Endothelial cell of umbilical vein (primary cell): Measurements from ENCODE around the gene ZFP90. TPM values are rescaled to one million over a fixed set of nuclear protein-coding genes. Genes with fewer than 3 reads are reported as not detected.

Experiments used
- BruUV-seq: library from RNA; stranded (reverse); fragments of 400-500 nt; replicated peaks from 2 replicates; lab custom pipeline; 2021; lab: Mats Ljungman, UMichigan
- CTCF ChIA-PET: fragments of 300-600, 350-600 bp; sonication (Branson Sonifier 250); formaldehyde crosslinking; loops from one replicate; lab custom pipeline; 2021; ENCODE audit warnings: antibody characterized with exemption, inconsistent platforms; lab: Charles Lee
- POLR2A ChIA-PET: fragments of 300-600, 350-600 bp; sonication (Branson Sonifier 250); formaldehyde crosslinking; loops from one replicate; lab custom pipeline; 2021; ENCODE audit warnings: antibody characterized with exemption, inconsistent platforms; lab: Charles Lee
- DNase-seq: peaks from one replicate; pipeline ENCODE4 v3.0.0-alpha.2; 2011; ENCODE audit warnings: low read depth, low spot score
- FAIRE-seq: peaks from 2 replicates; lab custom pipeline; 2011; peaks lifted over from hg19 to GRCh38; lab: Jason Lieb, UNC
- H2AFZ ChIP-seq: 2 replicates; pipeline ENCODE4 v1.6.0; 2012; ENCODE audit warnings: low read depth, low read length, control low read depth, inconsistent platforms
- H3K27ac ChIP-seq: 2 replicates; pipeline ENCODE4 v1.5.1; 2011; ENCODE audit warnings: low read depth, mild to moderate bottlenecking, control low read depth, low read length, moderate library complexity; ENCODE audit not compliant: insufficient read depth
- H3K27me3 ChIP-seq, 2 experiments: 2 replicates each; pipeline versions ENCODE4 v1.6.0 to v1.6.1; 2011; ENCODE audit warnings: low read length in 2 of 2, mixed read lengths in 1 of 2; ENCODE audit not compliant: control insufficient read depth in 2 of 2, insufficient read depth in 2 of 2
- H3K36me3 ChIP-seq, 2 experiments: 2 replicates in 1 of 2; 3 replicates in 1 of 2; pipeline ENCODE4 v1.5.1; 2011; ENCODE audit warnings: low read length in 2 of 2, mild to moderate bottlenecking in 1 of 2, moderate library complexity in 1 of 2; ENCODE audit not compliant: control insufficient read depth in 2 of 2, insufficient read depth in 2 of 2; ENCODE audit errors: extremely low read depth in 1 of 2
- H3K4me1 ChIP-seq: 3 replicates; pipeline ENCODE4 v1.5.1; 2011; ENCODE audit warnings: mild to moderate bottlenecking, low read length; ENCODE audit not compliant: control insufficient read depth, insufficient read depth; ENCODE audit errors: extremely low read depth
- H3K4me2 ChIP-seq: 2 replicates; pipeline ENCODE4 v1.6.1; 2011; ENCODE audit warnings: low read length, control low read depth, mixed read lengths; ENCODE audit not compliant: insufficient read depth
- H3K4me3 ChIP-seq, 3 experiments: fragments of 200-600 bp in 1 of 3; sonication (generic), shearing (Covaris generic) in 1 of 3; replicated peaks in 1 of 3; 2 replicates each; pipeline ENCODE4 v1.5.1; 2011 to 2016; ENCODE audit warnings: control low read depth in 3 of 3, low read length in 3 of 3, mild to moderate bottlenecking in 2 of 3, inconsistent platforms in 1 of 3, low read depth in 1 of 3, moderate library complexity in 1 of 3; ENCODE audit not compliant: insufficient read depth in 1 of 3
- H3K79me2 ChIP-seq: 2 replicates; pipeline ENCODE4 v1.6.0; 2012; ENCODE audit warnings: low read length, inconsistent platforms; ENCODE audit not compliant: control insufficient read depth, insufficient read depth
- H3K9ac ChIP-seq: replicated peaks from 2 replicates; pipeline ENCODE3; 2011; ENCODE audit warnings: low read length, control low read depth; ENCODE audit not compliant: insufficient read depth; ENCODE audit errors: extremely low read depth
- H3K9me1 ChIP-seq: replicated peaks from 3 replicates; pipeline ENCODE4 v1.6.0; 2011; ENCODE audit warnings: mild to moderate bottlenecking, low read length; ENCODE audit not compliant: control insufficient read depth, insufficient read depth; ENCODE audit errors: extremely low read depth
- H3K9me3 ChIP-seq: replicated peaks from 2 replicates; pipeline ENCODE4 v1.5.1; 2012; ENCODE audit warnings: low read length, inconsistent platforms; ENCODE audit not compliant: control insufficient read depth, insufficient read depth
- H4K20me1 ChIP-seq: replicated peaks from 2 replicates; pipeline ENCODE3; 2011; ENCODE audit warnings: mild to moderate bottlenecking, low read length; ENCODE audit not compliant: control insufficient read depth, insufficient read depth; ENCODE audit errors: extremely low read depth
- EZH2 ChIP-seq: IDR thresholded peaks from 2 replicates; pipeline ENCODE4 v1.6.1; 2012; ENCODE audit warnings: borderline replicate concordance, low read depth, mild to moderate bottlenecking, moderate library complexity, low read length, inconsistent platforms; ENCODE audit not compliant: severe bottlenecking
- JUN ChIP-seq: IDR thresholded peaks from 2 replicates; pipeline ENCODE4 v1.6.1; 2011; ENCODE audit warnings: borderline replicate concordance, low read depth; ENCODE audit not compliant: insufficient read length, insufficient read depth
- dilution Hi-C: fragments of 300-500 bp; cut with MboI; formaldehyde crosslinking; loops from one replicate; pipeline ENCODE4 v1.15.0; 2019; ENCODE audit warnings: low sequenced_read_pairs; ENCODE audit not compliant: extremely low pct_ligation_motif_present
- intact Hi-C: fragments of 100-400 bp; cut with micrococcal nuclease; formaldehyde crosslinking; loops from one replicate; pipeline ENCODE4 v1.10.0; 2022
- polyA plus RNA-seq, 4 experiments: library from polyadenylated mRNA; depleted of rRNA in 3 of 4; stranded (reverse) in 3 of 4; unstranded in 1 of 4; fragments of >200 nt; gene quantifications; 2 replicates each; pipeline versions ENCODE4 v1.2.1 to v1.2.3, GENCODE V29; 2011 to 2012; ENCODE audit warnings: missing spikeins in 1 of 4
- small RNA-seq: library from RNA; depleted of rRNA; stranded (forward); fragments of <200 nt; gene quantifications from one replicate; pipeline ENCODE3, GENCODE V24; 2012; ENCODE audit warnings: low replicate concordance, low read depth; ENCODE audit not compliant: insufficient read depth, insufficient read length
- total RNA-seq: library from RNA; stranded (reverse); gene quantifications from 2 replicates; pipeline ENCODE4 v1.2.3, GENCODE V29; 2021

The ZFP90 gene
- total and polyA plus RNA-seq, 2 donors (not counting 3 experiments of a cell fraction or from before 2014, with no cell fraction given) = 10.9 to 22.4 TPM

DNA sequence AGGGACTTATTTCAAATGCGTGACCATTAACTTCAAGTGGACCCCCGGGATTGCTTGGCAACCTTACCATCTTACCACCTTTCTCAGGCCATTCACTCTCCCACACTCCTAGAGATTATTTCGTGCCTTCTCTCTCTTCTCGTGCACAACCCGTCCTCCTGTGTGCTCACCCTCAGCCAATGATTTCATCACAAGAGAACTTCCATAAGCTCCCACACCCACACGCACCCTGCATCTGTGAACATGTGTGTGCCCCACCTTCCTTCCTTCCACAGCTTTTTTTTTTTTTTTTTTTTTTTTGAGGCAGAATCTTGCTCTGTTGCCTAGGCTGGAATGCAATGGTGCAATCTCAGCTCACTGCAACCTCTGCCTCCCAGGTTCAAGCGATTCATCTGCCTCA, 78.6 kb downstream of the ZFP90 start:
- no peak overlapping the region for H2AFZ ChIP-seq
- H3K9me3 ChIP-seq = no peaks in the 10 kb centered on the region
- DNase-seq (no peak), FAIRE-seq (no peak)
- no TSS peak for BruUV-seq
- no peaks in the 10 kb centered on the region for H3K9me1 ChIP-seq
- no peaks in the 10 kb centered on the region for H3K27me3 ChIP-seq
- intact Hi-C loops = no loop called here
- H3K4me3 ChIP-seq = no peak overlapping the region
- H3K9ac ChIP-seq = no peak overlapping the region
- no peaks in the 10 kb centered on the region for H3K36me3 ChIP-seq
- no peak overlapping the region for H3K4me2 ChIP-seq
- CTCF ChIA-PET = interaction anchor here (0.6 to 1.6 kb wide), 2 partner anchors 16 to 460 kb away, joined by 3 read pairs; no protein-coding TSS in a partner anchor
- H4K20me1 ChIP-seq = no peaks in the 10 kb centered on the region
- H3K27ac ChIP-seq = no peak overlapping the region
- H3K79me2 ChIP-seq = no peaks in the 10 kb centered on the region
- dilution Hi-C loops = no loop called here
- TF ChIP-seq EZH2 (no peak), JUN (no peak)
- POLR2A ChIA-PET = no interaction called here
- no peaks in the 10 kb centered on the region for H3K4me1 ChIP-seq

Small RNA genes lying within 50 kb of the gene (small RNA-seq; reads per million reads assigned to genes)
- not detected for gene RNU4-36P

Other genes with a start within 250 kb of the ZFP90 start
- gene SLC7A6OS, start 228.3 kb upstream of the ZFP90 start, total RNA-seq = 22.0 and 22.9 TPM in 2 replicates
- gene SLC7A6OS, start 228.3 kb upstream of the ZFP90 start, polyA plus RNA-seq = 7.1 and 8.3 TPM in 2 replicates
- gene PRMT7, start 228.3 kb upstream of the ZFP90 start, total RNA-seq = 33.8 and 43.4 TPM in 2 replicates
- 54.6 and 57.9 TPM in 2 replicates for gene PRMT7, start 228.3 kb upstream of the ZFP90 start, polyA plus RNA-seq
- not detected in 2 replicates for gene SMPD3, start 90.8 kb upstream of the ZFP90 start, total RNA-seq
- not detected in 2 replicates for gene SMPD3, start 90.8 kb upstream of the ZFP90 start, polyA plus RNA-seq
- 0.28 TPM in 1 of 2 replicates, not detected in the other for gene CDH3, start 106.0 kb downstream of the ZFP90 start, total RNA-seq
- 0.03 TPM in 1 of 2 replicates, not detected in the other for gene CDH3, start 106.0 kb downstream of the ZFP90 start, polyA plus RNA-seq
- gene CDH1, start 198.0 kb downstream of the ZFP90 start, total RNA-seq = 0.69 TPM in 1 of 2 replicates, not detected in the other
- gene CDH1, start 198.0 kb downstream of the ZFP90 start, polyA plus RNA-seq = 0.03 and 0.28 TPM in 2 replicates